CD4-positive, alpha-beta memory T cell (primary cell): ENCODE measurements around the gene IGSF3. TPM values are rescaled to one million over a fixed set of nuclear protein-coding genes. Genes with fewer than 3 reads are reported as not detected.
"Not testable (repeated sequence)": the region's sequence is repeated elsewhere in the genome, so short reads cannot be mapped to it uniquely, and the experiment has no call there.

ENCODE experiments used
- CTCF ChIA-PET: fragments of 350-600 bp; sonication (Branson Sonifier 250); formaldehyde crosslinking; loops from one replicate; lab custom pipeline; 2021; ENCODE audit warnings: inconsistent platforms; ENCODE audit not compliant: partially characterized antibody; lab: Charles Lee
- POLR2A ChIA-PET: fragments of 350-600 bp; sonication (Branson Sonifier 250); formaldehyde crosslinking; loops from one replicate; lab custom pipeline; 2021; ENCODE audit not compliant: partially characterized antibody; lab: Charles Lee
- DNase-seq, 5 donors: peaks; one replicate each; pipeline versions ENCODE4 v3.0.0 to v3.0.0-alpha.2; 2020 to 2022; ENCODE audit warnings: mixed read lengths in 1 of 5
- H3K27ac ChIP-seq: one replicate; pipeline ENCODE4 v1.7.0; 2013; ENCODE audit warnings: low read depth, low read length
- H3K27me3 ChIP-seq: 2 replicates; pipeline ENCODE4 v1.7.0; 2013; ENCODE audit warnings: mild to moderate bottlenecking, low read length, moderate library complexity; ENCODE audit not compliant: insufficient read depth
- H3K36me3 ChIP-seq: 2 replicates; pipeline ENCODE4 v1.7.0; 2013; ENCODE audit warnings: mild to moderate bottlenecking, low read length, moderate library complexity; ENCODE audit not compliant: insufficient read depth
- H3K4me1 ChIP-seq: 2 replicates; pipeline ENCODE4 v1.7.0; 2013; ENCODE audit warnings: mild to moderate bottlenecking, low read length, moderate library complexity; ENCODE audit not compliant: insufficient read depth
- H3K4me3 ChIP-seq, 2 donors: one replicate each; pipeline ENCODE4 v1.7.0; 2013; ENCODE audit warnings: low read length in 2 of 2, mild to moderate bottlenecking in 1 of 2
- H3K9me3 ChIP-seq, 2 donors: one replicate each; pipeline ENCODE4 v1.7.0; 2013; ENCODE audit warnings: low read length in 2 of 2, control low read depth in 1 of 2; ENCODE audit not compliant: control insufficient read depth in 1 of 2
- H3K27ac Mint-ChIP-seq, 7 donors: one replicate each; pipeline ENCODE4 v1.8.0; 2020 to 2021; ENCODE audit warnings: mixed read lengths in 7 of 7, mild to moderate bottlenecking in 6 of 7, inconsistent platforms in 3 of 7, moderate library complexity in 3 of 7
- H3K27me3 Mint-ChIP-seq, 2 donors: one replicate each; pipeline ENCODE4 v1.8.0; 2020 to 2021; ENCODE audit warnings: mixed read lengths in 2 of 2
- H3K36me3 Mint-ChIP-seq, 2 donors: one replicate each; pipeline ENCODE4 v1.8.0; 2020 to 2021; ENCODE audit warnings: mixed read lengths in 2 of 2, inconsistent platforms in 1 of 2, mild to moderate bottlenecking in 1 of 2
- H3K4me1 Mint-ChIP-seq, 4 donors: one replicate each; pipeline ENCODE4 v1.8.0; 2020 to 2021; ENCODE audit warnings: mixed read lengths in 4 of 4, mild to moderate bottlenecking in 1 of 4
- H3K4me3 Mint-ChIP-seq, 8 donors: one replicate each; pipeline ENCODE4 v1.8.0; 2020 to 2021; ENCODE audit warnings: mixed read lengths in 8 of 8, mild to moderate bottlenecking in 7 of 8, moderate library complexity in 6 of 8, inconsistent platforms in 3 of 8
- H3K9me3 Mint-ChIP-seq, 8 donors: one replicate each; pipeline ENCODE4 v1.8.0; 2020 to 2021; ENCODE audit warnings: mixed read lengths in 8 of 8, mild to moderate bottlenecking in 5 of 8, inconsistent platforms in 3 of 8, moderate library complexity in 1 of 8
- intact Hi-C: fragments of 100-400 bp; cut with micrococcal nuclease; formaldehyde crosslinking; loops from one replicate; pipeline ENCODE4 v1.15.1; 2023
- polyA plus RNA-seq, 2 donors: library from polyadenylated mRNA; unstranded; fragments of 300-500 nt; fragmentation: Illumina TruSeq; gene quantifications; one replicate each; pipeline ENCODE4 v1.2.3, GENCODE V29; 2021
- total RNA-seq, 2 experiments: library from RNA; stranded (reverse); gene quantifications; one replicate each; pipeline ENCODE4 v1.2.3, GENCODE V29; 2021

The IGSF3 gene
- total and polyA plus RNA-seq, 4 experiments from 2014 or later = 0.06 TPM; not detected in 3

GRCh38 chr1:116606067-116606466, 61.5 kb downstream of the IGSF3 start:
- H3K27ac ChIP-seq, H3K27me3 Mint-ChIP-seq, H3K27me3 ChIP-seq, intact Hi-C loops, H3K36me3 Mint-ChIP-seq, H3K4me3 ChIP-seq, POLR2A ChIA-PET, H3K36me3 ChIP-seq, CTCF ChIA-PET, H3K9me3 ChIP-seq, H3K9me3 Mint-ChIP-seq: not testable (repeated sequence)
- peaks cover 4 to 15% (median 11%) of the 10 kb centered on the region in 4 donors for H3K4me1 Mint-ChIP-seq
- H3K27ac Mint-ChIP-seq = peak overlapping the region in 4 of 7 donors; percentile 35 to 63 (median 50)
- DNase-seq = peak in 4 of 5 donors; percentile 3 to 16 (median 11)
- H3K4me1 ChIP-seq = peaks cover 11% of the 10 kb centered on the region
- peak overlapping the region in 7 of 8 donors; percentile 14 to 78 (median 26) for H3K4me3 Mint-ChIP-seq

- H3K27me3 ChIP-seq = no peaks in the 10 kb centered on the region
- H3K4me1 ChIP-seq = peaks cover 11% of the 10 kb centered on the region
- Mint-ChIP-seq H3K27me3 (no peaks in the 10 kb centered on the region), H3K4me3 (no peak overlapping the region), H3K9me3 (no peaks in the 10 kb centered on the region), H3K27ac (no peak overlapping the region), H3K36me3 (no peaks in the 10 kb centered on the region), H3K4me1 (peaks cover 4 to 15% (median 11%) of the 10 kb centered on the region in 4 donors)
- POLR2A ChIA-PET = no interaction called here
- no peak overlapping the region for H3K27ac ChIP-seq
- intact Hi-C loops = no loop called here
- H3K4me3 ChIP-seq = no peak overlapping the region
- DNase-seq = no peak
- CTCF ChIA-PET = interaction anchor here (1.0 kb wide), 1 partner anchor 10 kb away, joined by 3 read pairs; no protein-coding TSS in a partner anchor
- no peaks in the 10 kb centered on the region for H3K9me3 ChIP-seq
- no peaks in the 10 kb centered on the region for H3K36me3 ChIP-seq
These were observed 62.2 kb downstream of the IGSF3 start for GRCh38 chr1:116605315-116605714.

DNA sequence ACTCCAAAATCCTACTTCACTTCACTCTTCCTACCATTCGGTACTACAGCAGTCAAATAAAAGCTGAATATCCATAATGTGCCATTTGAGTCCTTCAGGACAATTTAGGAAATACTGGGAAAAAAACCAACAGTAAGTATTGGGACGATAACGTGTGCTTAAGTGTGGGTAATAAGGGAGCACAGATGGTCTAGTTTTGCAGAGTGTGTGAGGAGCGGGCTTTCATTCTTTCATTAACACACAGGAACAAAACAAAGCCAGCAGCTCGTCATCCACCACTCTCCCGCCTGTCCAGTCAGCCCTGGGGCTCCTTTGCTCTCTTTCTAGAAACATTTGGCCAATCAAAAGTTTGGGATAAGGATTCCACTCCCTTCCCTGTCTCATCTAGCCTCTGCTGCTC, 63.1 kb downstream of the IGSF3 start:
- H3K27ac ChIP-seq, H3K27ac Mint-ChIP-seq, POLR2A ChIA-PET, H3K4me3 ChIP-seq, H3K9me3 ChIP-seq, H3K9me3 Mint-ChIP-seq, DNase-seq, H3K27me3 Mint-ChIP-seq, H3K36me3 ChIP-seq, intact Hi-C loops, H3K27me3 ChIP-seq, CTCF ChIA-PET, H3K36me3 Mint-ChIP-seq: not testable (repeated sequence)
- Mint-ChIP-seq H3K4me3 (peak overlapping the region in 1 of 8 donors; percentile 27), H3K4me1 (peaks cover 4 to 15% (median 11%) of the 10 kb centered on the region in 4 donors)
- H3K4me1 ChIP-seq = peaks cover 11% of the 10 kb centered on the region

- H3K4me3 ChIP-seq, H3K27me3 ChIP-seq, H3K9me3 ChIP-seq, POLR2A ChIA-PET, DNase-seq, H3K27ac ChIP-seq, H3K27ac Mint-ChIP-seq, H3K36me3 ChIP-seq, H3K27me3 Mint-ChIP-seq, H3K9me3 Mint-ChIP-seq, H3K36me3 Mint-ChIP-seq, CTCF ChIA-PET, intact Hi-C loops, H3K4me3 Mint-ChIP-seq: not testable (repeated sequence)
- peaks cover 11% of the 10 kb centered on the region for H3K4me1 ChIP-seq
- H3K4me1 Mint-ChIP-seq = peaks cover 4 to 15% (median 11%) of the 10 kb centered on the region in 4 donors
These were observed 63.9 kb downstream of the IGSF3 start for GRCh38 chr1:116603646-116604045.

- CTCF ChIA-PET, H3K9me3 Mint-ChIP-seq, H3K27ac ChIP-seq, H3K4me1 ChIP-seq, H3K27ac Mint-ChIP-seq, H3K4me3 Mint-ChIP-seq, H3K9me3 ChIP-seq, POLR2A ChIA-PET, H3K4me3 ChIP-seq, H3K36me3 ChIP-seq, H3K27me3 Mint-ChIP-seq, DNase-seq, H3K36me3 Mint-ChIP-seq, intact Hi-C loops, H3K27me3 ChIP-seq: not testable (repeated sequence)
- peaks cover 0 to 13% (median 8%) of the 10 kb centered on the region in 4 donors for H3K4me1 Mint-ChIP-seq
These were observed 68.2 kb downstream of the IGSF3 start for GRCh38 chr1:116599369-116599768.

DNA sequence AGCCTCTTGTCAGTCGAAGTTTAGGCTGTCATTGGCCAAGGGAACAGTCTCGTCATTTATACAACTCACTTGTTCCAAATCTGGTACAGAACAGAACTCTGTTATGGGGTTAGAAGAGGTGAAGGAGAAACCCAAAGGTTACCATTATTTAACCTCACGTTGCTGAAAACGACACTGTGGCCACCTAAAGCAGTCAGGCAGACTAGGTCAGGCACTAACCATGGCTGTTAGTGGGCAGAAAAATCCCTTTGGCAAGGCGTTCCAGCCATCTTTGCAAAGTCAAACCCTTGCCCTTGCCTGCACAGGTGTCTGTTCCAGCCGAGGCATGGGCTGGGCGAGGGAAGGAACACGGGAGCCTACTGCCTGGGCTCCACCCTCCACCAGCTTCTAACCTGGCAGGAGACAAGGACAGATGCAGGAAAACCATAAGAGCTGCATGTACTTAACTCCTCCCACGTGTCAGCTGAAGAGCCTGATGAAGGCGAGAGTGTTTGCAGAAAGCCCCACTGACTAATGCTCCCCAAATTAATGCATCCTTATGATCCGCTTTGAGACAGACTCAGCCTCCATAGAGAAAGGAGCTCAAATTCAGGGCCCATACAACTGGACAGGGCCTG, 69.0 kb downstream of the IGSF3 start:
- H3K27me3 ChIP-seq, H3K9me3 ChIP-seq, CTCF ChIA-PET, intact Hi-C loops, H3K36me3 Mint-ChIP-seq, POLR2A ChIA-PET, H3K27ac ChIP-seq, H3K36me3 ChIP-seq, DNase-seq, H3K9me3 Mint-ChIP-seq, H3K27ac Mint-ChIP-seq, H3K4me1 ChIP-seq, H3K4me3 Mint-ChIP-seq, H3K4me3 ChIP-seq, H3K27me3 Mint-ChIP-seq: not testable (repeated sequence)
- peaks cover 0 to 13% (median 8%) of the 10 kb centered on the region in 4 donors for H3K4me1 Mint-ChIP-seq

GRCh38 chr1:116597388-116597787, 70.1 kb downstream of the IGSF3 start:
- H3K4me3 ChIP-seq, H3K9me3 Mint-ChIP-seq, H3K27ac Mint-ChIP-seq, H3K4me3 Mint-ChIP-seq, intact Hi-C loops, H3K27me3 Mint-ChIP-seq, H3K36me3 Mint-ChIP-seq, DNase-seq, H3K9me3 ChIP-seq, H3K4me1 ChIP-seq, H3K36me3 ChIP-seq, H3K27ac ChIP-seq, H3K27me3 ChIP-seq: not testable (repeated sequence)
- H3K4me1 Mint-ChIP-seq = peaks cover 0 to 13% (median 8%) of the 10 kb centered on the region in 4 donors
- CTCF ChIA-PET = interaction anchor here (2.6 to 3.6 kb wide), 2 partner anchors 24 to 458 kb away, joined by 43 to 70 read pairs; no protein-coding TSS in a partner anchor
- POLR2A ChIA-PET = interaction anchor here (2.3 kb wide), 1 partner anchor 23 kb away, joined by 9 read pairs; no protein-coding TSS in a partner anchor
